ENCODE data around the gene IL17RB. TPM values are rescaled to one million over a fixed set of nuclear protein-coding genes. Genes with fewer than 3 reads are reported as not detected.

The IL17RB gene
- total RNA-seq, 1 donor from 2014 or later, result not detected

DNA sequence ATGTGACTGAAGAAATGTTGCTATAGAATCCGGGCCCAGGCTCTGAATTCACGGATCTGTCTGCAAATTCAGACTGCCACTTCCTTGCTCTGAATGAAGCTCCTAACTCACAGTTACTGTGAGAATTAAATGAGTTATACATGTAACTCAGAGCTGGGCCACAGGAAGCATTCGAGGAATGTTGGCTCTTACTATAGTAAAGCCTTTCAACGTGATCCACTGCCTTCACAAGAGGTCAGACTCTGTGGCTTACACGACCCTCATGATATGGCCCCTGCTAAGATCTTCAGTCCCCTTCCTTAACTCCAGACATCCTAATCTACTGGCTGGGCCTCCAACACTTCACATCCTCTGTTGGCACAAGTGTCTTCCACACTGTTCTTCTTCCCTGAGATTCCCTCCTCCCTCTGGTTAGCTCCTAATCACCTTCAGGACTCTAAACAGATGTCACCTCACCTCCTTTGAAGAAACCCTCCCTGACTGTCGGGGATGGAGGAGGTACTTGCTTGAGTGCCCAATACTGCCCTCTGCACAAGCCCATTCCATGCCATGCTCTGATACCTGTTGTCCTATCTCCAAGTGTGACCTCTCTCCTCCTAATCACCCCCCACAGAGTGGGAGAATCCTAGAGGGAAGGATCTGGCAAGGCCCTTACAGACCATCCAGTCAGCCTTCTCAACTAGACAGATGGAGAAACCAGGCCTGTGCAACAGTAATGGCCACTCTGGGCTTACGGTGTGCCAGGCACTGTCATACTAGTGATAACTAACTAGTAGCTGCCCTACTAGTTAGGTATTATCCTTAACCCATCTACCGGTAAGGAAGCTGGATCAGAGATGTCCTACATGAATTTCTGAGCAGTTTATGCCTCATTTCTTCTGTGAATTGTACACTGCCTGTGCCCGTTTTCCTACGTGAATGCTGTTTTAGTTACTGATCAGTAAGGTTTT, 34.3 kb downstream of the IL17RB start:
- H3K36me3 ChIP-seq, result peaks cover 47 to 56% of the 10 kb centered on the region in 2 donors
- intact Hi-C loops (cut with DNase I), result loop anchor here (10.0 kb wide), 1 partner anchor 1176 kb away; the partner anchor contains the start of genes GLT8D1 and SPCS1
- TF ChIP-seq, protein P1, sequence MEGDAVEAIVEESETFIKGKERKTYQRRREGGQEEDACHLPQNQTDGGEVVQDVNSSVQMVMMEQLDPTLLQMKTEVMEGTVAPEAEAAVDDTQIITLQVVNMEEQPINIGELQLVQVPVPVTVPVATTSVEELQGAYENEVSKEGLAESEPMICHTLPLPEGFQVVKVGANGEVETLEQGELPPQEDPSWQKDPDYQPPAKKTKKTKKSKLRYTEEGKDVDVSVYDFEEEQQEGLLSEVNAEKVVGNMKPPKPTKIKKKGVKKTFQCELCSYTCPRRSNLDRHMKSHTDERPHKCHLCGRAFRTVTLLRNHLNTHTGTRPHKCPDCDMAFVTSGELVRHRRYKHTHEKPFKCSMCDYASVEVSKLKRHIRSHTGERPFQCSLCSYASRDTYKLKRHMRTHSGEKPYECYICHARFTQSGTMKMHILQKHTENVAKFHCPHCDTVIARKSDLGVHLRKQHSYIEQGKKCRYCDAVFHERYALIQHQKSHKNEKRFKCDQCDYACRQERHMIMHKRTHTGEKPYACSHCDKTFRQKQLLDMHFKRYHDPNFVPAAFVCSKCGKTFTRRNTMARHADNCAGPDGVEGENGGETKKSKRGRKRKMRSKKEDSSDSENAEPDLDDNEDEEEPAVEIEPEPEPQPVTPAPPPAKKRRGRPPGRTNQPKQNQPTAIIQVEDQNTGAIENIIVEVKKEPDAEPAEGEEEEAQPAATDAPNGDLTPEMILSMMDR (IDR thresholded peaks at IDR 0.05), result no peak
- H3K27ac ChIP-seq, result no peak overlapping the region
- no peaks in the 10 kb centered on the region for H3K9me3 ChIP-seq
- H3K4me1 ChIP-seq, result peaks cover 6 to 8% of the 10 kb centered on the region in 2 donors
- no peak for DNase-seq (ENCODE audit: low spot score in 2 of 2)
- no peaks in the 10 kb centered on the region for H3K27me3 ChIP-seq
- H3K4me3 ChIP-seq, result peak overlapping the region; percentile 73 to 90

DNA sequence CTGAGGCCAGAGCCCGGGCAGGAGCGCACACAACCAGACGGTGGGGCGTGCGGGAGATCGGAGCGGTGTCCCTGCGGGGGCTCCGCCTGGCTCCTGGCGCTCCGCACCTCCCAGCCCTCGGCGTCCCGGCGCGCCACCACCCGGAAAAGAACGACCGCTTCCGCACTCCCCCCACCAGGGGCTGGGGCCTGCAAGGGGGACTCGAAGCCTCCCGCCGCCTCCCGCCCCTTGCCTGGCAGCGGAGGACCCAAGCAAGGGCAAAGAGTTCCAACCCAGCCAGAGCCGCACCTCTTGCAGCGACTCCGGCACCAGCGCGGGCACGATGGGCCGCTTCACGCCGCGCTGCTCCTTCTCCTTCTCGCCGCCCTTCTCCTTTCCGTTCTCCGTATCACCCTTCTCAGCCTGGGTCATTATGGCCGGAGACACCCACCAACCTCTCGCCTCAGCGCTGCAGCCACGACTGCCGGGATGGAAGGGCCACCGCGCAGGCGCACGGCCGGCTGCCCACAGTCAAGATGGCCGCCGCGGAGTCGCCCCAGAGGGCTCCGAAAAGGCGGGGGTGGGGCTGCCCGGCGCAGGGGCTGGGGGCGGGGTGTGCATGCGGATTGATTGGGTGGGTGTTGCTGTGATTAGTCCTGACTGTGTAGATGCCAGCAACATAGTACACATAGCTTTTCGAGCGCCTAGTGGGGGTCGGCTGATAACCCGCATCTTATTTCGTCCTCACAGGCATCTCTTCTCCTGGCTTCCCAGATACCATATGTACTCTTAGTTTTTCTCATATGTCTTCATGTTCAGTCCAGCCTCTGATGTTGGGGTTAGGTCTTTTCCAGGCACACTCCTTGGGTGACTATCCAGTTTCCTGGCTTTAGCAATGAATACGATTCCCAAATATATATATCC, 35.6 kb downstream of the IL17RB start, which contains the start of gene ACTR8:
Gene ACTR8 (minus strand): TSS at position 462 of the 903 bp plus-strand sequence. CDS start 51 bp downstream, at position 411.
- Histone ChIP-seq H3K36me3 (peaks cover 34 to 51% of the 10 kb centered on the region in 2 donors), H3K4me1 (peaks cover 6 to 8% of the 10 kb centered on the region in 2 donors), H3K27ac (peak within 1 kb of the TSS; percentile 76 to 85), H3K9me3 (no peaks in the 10 kb centered on the region), H3K4me3 (peak within 1 kb of the TSS; percentile 73 to 90), H3K27me3 (no peaks in the 10 kb centered on the region)
- peak; percentile 42 to 90 for DNase-seq (ENCODE audit: low spot score in 2 of 2)
- TF ChIP-seq, protein P1 (IDR thresholded peaks at IDR 0.05), result peak; percentile 13 to 36 (median 21)
- intact Hi-C loops (cut with DNase I), result loop anchor here (1.0 to 10.0 kb wide), 2 partner anchors 9 to 1177 kb away; partner anchors contain the start of genes GLT8D1, SELENOK and SPCS1

DNA sequence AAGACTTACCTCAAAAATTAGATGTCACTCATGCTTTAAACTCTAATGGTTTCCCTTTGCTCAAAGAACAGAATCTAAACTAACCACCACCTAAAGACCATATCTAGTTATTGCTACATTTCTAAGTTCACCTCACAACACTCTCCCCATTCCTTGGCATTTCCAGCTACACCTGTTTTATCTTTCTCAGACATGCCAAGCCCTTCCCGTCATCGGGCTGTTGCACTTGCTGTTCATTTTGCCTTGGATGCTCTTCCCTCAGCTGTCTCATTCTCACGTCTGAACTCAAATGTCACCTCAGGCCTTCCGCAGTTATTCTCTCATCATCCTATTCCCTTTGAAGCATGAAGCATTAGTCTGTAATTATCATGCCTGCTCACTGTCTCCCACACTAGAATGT, 36.6 kb downstream of the IL17RB start:
- Histone ChIP-seq H3K27me3 (no peaks in the 10 kb centered on the region), H3K36me3 (peaks cover 24 to 42% of the 10 kb centered on the region in 2 donors)

DNA sequence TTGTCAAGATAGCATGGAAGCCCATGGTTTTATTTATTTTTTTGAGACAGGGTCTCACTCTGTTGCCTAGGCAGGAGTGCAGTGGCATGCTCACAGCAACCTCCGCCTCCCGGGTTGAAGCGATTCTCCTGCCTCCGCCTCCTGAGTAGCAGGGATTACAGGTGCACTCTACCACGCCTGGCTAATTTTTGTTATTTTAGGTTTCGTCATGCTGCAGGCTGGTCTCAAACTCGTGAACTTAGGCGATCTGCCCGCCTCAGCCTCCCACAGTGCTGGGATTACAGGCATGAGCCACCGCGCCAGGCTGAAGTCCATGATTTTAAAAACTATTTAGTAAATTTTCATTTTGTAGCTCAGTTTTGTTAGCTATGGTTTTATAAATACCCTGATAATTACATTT, 38.3 kb downstream of the IL17RB start:
- TF ChIP-seq, protein P1 (IDR thresholded peaks at IDR 0.05), result no peak
- Histone ChIP-seq H3K27ac (no peak overlapping the region), H3K4me1 (peaks cover 6 to 8% of the 10 kb centered on the region in 2 donors), H3K36me3 (peaks cover 17 to 27% of the 10 kb centered on the region in 2 donors), H3K4me3 (no peak overlapping the region), H3K9me3 (no peaks in the 10 kb centered on the region), H3K27me3 (no peaks in the 10 kb centered on the region)
- intact Hi-C loops (cut with DNase I), result loop anchor here (10.0 kb wide), 1 partner anchor 1180 kb away; the partner anchor contains the start of genes GLT8D1 and SPCS1
- DNase-seq (ENCODE audit: low spot score in 2 of 2), result no peak

More for the DNA sequence above, 36.6 kb downstream of the IL17RB start:
- Histone ChIP-seq H3K4me3 (no peak overlapping the region), H3K27ac (no peak overlapping the region), H3K4me1 (peaks cover 6 to 8% of the 10 kb centered on the region in 2 donors), H3K9me3 (no peaks in the 10 kb centered on the region)
- intact Hi-C loops (cut with DNase I), result loop anchor here (10.0 kb wide), 1 partner anchor 1178 kb away; the partner anchor contains the start of genes GLT8D1 and SPCS1
- TF ChIP-seq, protein P1 (IDR thresholded peaks at IDR 0.05), result no peak
- no peak for DNase-seq (ENCODE audit: low spot score in 2 of 2)

DNA sequence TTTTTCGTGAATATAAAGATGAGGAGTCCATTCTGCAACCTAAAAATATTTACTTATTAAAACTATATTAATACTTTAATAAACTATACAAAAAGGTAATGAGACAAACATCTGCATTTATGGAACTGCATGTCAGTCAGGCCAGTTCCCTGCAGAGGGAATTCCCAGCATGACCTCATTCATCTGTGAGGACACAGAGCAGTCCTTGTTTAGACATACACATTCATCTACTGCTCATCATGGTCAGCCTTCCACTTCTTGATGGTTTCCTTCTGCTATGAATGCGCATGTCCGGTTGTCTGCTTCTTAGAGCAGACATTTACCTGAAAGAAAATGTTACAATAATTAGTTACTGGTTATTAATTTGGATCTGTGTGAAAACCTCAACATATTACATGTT, 38.9 kb downstream of the IL17RB start:
- H3K4me3 ChIP-seq, result no peak overlapping the region
- DNase-seq (ENCODE audit: low spot score in 2 of 2), result no peak
- no peaks in the 10 kb centered on the region for H3K9me3 ChIP-seq
- TF ChIP-seq, protein P1 (IDR thresholded peaks at IDR 0.05), result no peak
- intact Hi-C loops (cut with DNase I), result loop anchor here (10.0 kb wide), 1 partner anchor 1180 kb away; the partner anchor contains the start of genes GLT8D1 and SPCS1
- no peaks in the 10 kb centered on the region for H3K27me3 ChIP-seq
- H3K27ac ChIP-seq, result no peak overlapping the region
- H3K4me1 ChIP-seq, result peaks cover 6 to 13% of the 10 kb centered on the region in 2 donors
- H3K36me3 ChIP-seq, result peaks cover 16 to 25% of the 10 kb centered on the region in 2 donors
